Hepatocyte (in vitro differentiated cells): ENCODE results near the gene RPTOR. TPM values are rescaled to one million over a fixed set of nuclear protein-coding genes. Genes with fewer than 3 reads are reported as not detected.
"Not testable (repeated sequence)": the region's sequence is repeated elsewhere in the genome, so short reads cannot be mapped to it uniquely, and the experiment has no call there.

ENCODE experiments used
- DNase-seq: peaks from one replicate; pipeline ENCODE4 v3.0.0-alpha.2; 2016; ENCODE audit warnings: low spot score
- H2AFZ ChIP-seq: fragments of 200-600 bp; sonication (generic); 2 replicates; pipeline ENCODE4 v1.6.0; 2016; ENCODE audit warnings: antibody characterized with exemption, mild to moderate bottlenecking
- H3K27ac ChIP-seq: fragments of 200-600 bp; sonication (generic); 2 replicates; pipeline ENCODE4 v1.5.1; 2016; ENCODE audit warnings: mild to moderate bottlenecking
- H3K27me3 ChIP-seq: fragments of 200-600 bp; sonication (generic); 2 replicates; pipeline ENCODE4 v1.6.1; 2016
- H3K36me3 ChIP-seq: fragments of 200-600 bp; sonication (generic); replicated peaks from 2 replicates; pipeline ENCODE4 v1.5.1; 2016; ENCODE audit warnings: low read depth; ENCODE audit not compliant: insufficient read depth
- H3K4me1 ChIP-seq: fragments of 200-600 bp; sonication (generic); 2 replicates; pipeline ENCODE4 v1.5.1; 2016; ENCODE audit warnings: mild to moderate bottlenecking, moderate library complexity; ENCODE audit not compliant: insufficient read depth
- H3K4me2 ChIP-seq: fragments of 200-600 bp; sonication (generic); 2 replicates; pipeline ENCODE4 v1.6.0; 2016
- H3K4me3 ChIP-seq: fragments of 200-600 bp; sonication (generic); 2 replicates; pipeline ENCODE4 v1.5.1; 2016; ENCODE audit warnings: mild to moderate bottlenecking
- H3K79me2 ChIP-seq: fragments of 200-600 bp; sonication (generic); 2 replicates; pipeline ENCODE4 v1.6.0; 2017; ENCODE audit warnings: mild to moderate bottlenecking
- H3K9me2 ChIP-seq: fragments of 200-600 bp; sonication (generic); replicated peaks from 2 replicates; pipeline ENCODE4 v1.6.0; 2017; ENCODE audit warnings: mild to moderate bottlenecking; ENCODE audit not compliant: insufficient read depth
- H3K9me3 ChIP-seq: fragments of 200-600 bp; sonication (generic); 2 replicates; pipeline ENCODE4 v1.5.1; 2016; ENCODE audit warnings: low read depth, mild to moderate bottlenecking
- H4K20me1 ChIP-seq: fragments of 200-600 bp; sonication (generic); 2 replicates; pipeline ENCODE4 v1.6.0; 2016; ENCODE audit warnings: mild to moderate bottlenecking; ENCODE audit not compliant: insufficient read depth, poor library complexity, severe bottlenecking
- EZH2 ChIP-seq: fragments of 200-600 bp; sonication (generic); IDR thresholded peaks from 2 replicates; pipeline ENCODE4 v1.6.1; 2016; ENCODE audit warnings: antibody characterized with exemption, mild to moderate bottlenecking, borderline replicate concordance
- EZH2phosphoT487 ChIP-seq: fragments of 200-600 bp; sonication (generic); IDR thresholded peaks from one replicate; pipeline ENCODE4 v1.6.1; 2018; ENCODE audit warnings: antibody characterized with exemption, mild to moderate bottlenecking, low read depth, moderate library complexity; ENCODE audit not compliant: unreplicated experiment, severe bottlenecking
- WGBS: methylation state at CpG from one replicate; pipeline ENCODE4 v1.1.6; 2016; ENCODE audit warnings: low lambda C conversion rate; ENCODE audit errors: missing lambda C conversion rate; 5-methylcytosine and 5-hydroxymethylcytosine counted together
- polyA plus RNA-seq: library from polyadenylated mRNA; unstranded; fragments of >200 nt; fragmentation: Nextera tagmentation; extraction: Ambion mirVana; gene quantifications from 2 replicates; pipeline ENCODE4 v1.2.1, GENCODE V29; 2016
- total RNA-seq: library from RNA; depleted of rRNA; stranded (reverse); fragments of >200 nt; gene quantifications from 2 replicates; pipeline ENCODE4 v1.2.3, GENCODE V29; 2014
- TF ChIP-seq, protein P1 (sequence below): fragments of 200-600 bp; sonication (generic); IDR thresholded peaks from 2 replicates; pipeline ENCODE4 v1.5.1; 2016; ENCODE audit warnings: antibody characterized with exemption, mild to moderate bottlenecking; ENCODE audit not compliant: poor library complexity

Gene RPTOR
- total and polyA plus RNA-seq, 2 experiments from 2014 or later: 14.1 to 20.6 TPM

DNA sequence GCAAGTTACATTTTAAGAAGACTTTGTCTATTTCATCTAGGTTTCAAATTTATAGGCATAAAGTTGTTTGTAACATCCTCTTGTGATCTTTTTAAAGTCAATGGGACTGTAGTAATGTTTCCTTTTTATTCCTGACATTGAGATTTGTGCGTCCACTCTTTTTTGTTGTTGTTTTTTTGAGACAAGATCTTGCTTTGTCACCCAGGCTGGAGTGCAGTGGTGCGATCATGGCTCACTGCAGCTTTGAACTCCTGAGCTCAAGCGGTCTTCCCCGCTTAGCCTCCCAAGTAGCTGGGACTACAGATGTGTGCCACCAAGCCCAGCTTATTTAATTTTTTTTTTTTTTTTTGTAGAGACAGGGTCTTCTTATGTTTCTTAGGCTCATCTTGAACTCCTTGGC is 29.9 kb downstream of the RPTOR start:
- Histone ChIP-seq H3K36me3 (no peaks in the 10 kb centered on the region), H3K79me2 (peaks cover 75% of the 10 kb centered on the region), H3K27me3 (no peaks in the 10 kb centered on the region), H3K9me3 (no peaks in the 10 kb centered on the region), H3K4me1 (no peaks in the 10 kb centered on the region), H2AFZ (no peak overlapping the region), H3K27ac (no peak overlapping the region), H4K20me1 (peaks cover 20% of the 10 kb centered on the region), H3K9me2 (no peaks in the 10 kb centered on the region), H3K4me3 (no peak overlapping the region), H3K4me2 (no peak overlapping the region)
- WGBS: 74% methylated on average over 4 of the region's 4 CpGs
- DNase-seq: no peak
- TF ChIP-seq EZH2 (no peak), EZH2phosphoT487 (no peak)
- TF ChIP-seq, protein P1, sequence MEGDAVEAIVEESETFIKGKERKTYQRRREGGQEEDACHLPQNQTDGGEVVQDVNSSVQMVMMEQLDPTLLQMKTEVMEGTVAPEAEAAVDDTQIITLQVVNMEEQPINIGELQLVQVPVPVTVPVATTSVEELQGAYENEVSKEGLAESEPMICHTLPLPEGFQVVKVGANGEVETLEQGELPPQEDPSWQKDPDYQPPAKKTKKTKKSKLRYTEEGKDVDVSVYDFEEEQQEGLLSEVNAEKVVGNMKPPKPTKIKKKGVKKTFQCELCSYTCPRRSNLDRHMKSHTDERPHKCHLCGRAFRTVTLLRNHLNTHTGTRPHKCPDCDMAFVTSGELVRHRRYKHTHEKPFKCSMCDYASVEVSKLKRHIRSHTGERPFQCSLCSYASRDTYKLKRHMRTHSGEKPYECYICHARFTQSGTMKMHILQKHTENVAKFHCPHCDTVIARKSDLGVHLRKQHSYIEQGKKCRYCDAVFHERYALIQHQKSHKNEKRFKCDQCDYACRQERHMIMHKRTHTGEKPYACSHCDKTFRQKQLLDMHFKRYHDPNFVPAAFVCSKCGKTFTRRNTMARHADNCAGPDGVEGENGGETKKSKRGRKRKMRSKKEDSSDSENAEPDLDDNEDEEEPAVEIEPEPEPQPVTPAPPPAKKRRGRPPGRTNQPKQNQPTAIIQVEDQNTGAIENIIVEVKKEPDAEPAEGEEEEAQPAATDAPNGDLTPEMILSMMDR: no peak

DNA sequence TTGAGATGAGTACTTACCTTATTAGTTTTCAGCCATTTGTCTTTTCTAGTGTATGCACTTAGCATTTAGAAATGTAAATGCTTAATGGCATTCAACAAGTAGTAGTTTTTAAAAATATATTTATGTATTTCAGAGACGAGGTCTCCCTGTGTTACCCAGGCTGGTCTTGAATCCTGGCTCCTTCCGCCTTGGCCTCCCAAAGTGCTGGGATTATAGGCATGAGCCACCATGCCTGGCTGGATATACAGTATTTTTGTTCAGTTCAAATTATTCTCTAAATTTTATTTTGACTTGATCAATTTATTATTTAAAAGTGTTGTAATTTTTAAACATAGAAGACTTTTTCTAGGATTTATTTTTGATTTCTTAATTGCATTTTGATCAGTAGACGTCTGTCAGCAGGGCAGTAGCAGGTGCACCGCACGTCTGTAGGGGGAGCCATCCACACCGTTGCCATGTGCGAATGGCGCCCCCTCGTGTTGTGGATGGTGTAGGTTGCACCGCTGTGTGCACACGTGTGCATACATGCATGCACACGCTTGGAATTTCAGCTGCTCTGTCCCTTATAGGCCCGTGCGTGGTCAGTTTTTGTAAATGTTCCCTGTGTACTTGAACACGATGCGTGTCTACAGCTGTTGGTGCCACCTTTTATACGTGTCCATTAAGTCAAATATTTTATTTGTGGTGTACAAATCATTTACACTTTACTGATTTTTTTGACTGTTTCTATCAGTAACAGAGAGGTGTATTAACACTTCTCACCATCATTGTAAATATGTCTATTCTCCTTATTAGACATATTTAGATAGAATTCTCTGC is 30.6 kb downstream of the RPTOR start:
- DNase-seq: peak; percentile 94
- Histone ChIP-seq H3K27ac (no peak overlapping the region), H3K79me2 (peaks cover 75% of the 10 kb centered on the region), H3K4me3 (no peak overlapping the region), H3K9me3 (no peaks in the 10 kb centered on the region), H4K20me1 (peaks cover 20% of the 10 kb centered on the region), H3K9me2 (no peaks in the 10 kb centered on the region), H3K27me3 (no peaks in the 10 kb centered on the region), H3K4me2 (no peak overlapping the region), H3K36me3 (no peaks in the 10 kb centered on the region), H2AFZ (no peak overlapping the region), H3K4me1 (no peaks in the 10 kb centered on the region)
- TF ChIP-seq, protein P1: peak; percentile 97
- TF ChIP-seq EZH2phosphoT487 (no peak), EZH2 (no peak)
- 26% methylated on average over 17 of the region's 17 CpGs for WGBS

DNA sequence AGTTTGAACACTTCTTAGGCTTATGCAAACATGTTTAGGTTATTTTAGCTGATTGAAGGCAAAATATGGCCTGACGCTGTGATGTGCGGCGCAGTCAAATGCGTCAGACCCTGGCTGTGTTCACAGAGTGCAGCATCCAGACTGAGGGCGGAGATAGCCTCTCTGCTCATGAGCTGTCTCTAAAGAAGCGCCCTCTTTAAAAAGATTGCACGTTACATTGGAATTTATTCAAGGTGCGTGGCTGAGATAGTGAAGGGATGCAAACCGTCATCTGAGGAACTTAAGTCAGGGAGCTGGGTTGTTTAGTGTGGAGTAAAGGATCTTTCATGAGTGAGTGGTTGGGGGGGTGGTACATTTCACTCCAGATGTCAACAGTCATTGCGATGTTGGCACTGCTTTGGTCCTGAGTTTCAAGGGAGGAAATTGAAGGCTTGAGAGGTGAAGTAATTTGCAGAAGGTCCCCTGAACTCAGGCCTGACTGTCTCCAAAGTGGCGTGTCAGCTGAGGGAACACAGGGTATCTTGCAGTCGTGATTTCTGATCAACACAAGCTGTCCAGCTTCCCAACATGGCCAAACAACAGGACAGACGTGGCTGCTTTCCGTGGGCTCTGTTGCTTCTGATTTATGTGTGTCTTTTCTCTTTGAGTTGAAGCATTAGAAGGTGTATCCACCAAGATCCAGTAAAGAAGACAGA is 33.4 kb downstream of the RPTOR start:
- H3K9me3 ChIP-seq: no peaks in the 10 kb centered on the region
- H3K4me3 ChIP-seq: no peak overlapping the region
- no peaks in the 10 kb centered on the region for H3K36me3 ChIP-seq
- H4K20me1 ChIP-seq: peaks cover 17% of the 10 kb centered on the region
- H3K27me3 ChIP-seq: no peaks in the 10 kb centered on the region
- no peaks in the 10 kb centered on the region for H3K9me2 ChIP-seq
- no peak overlapping the region for H3K27ac ChIP-seq
- peaks cover 61% of the 10 kb centered on the region for H3K79me2 ChIP-seq
- no peak overlapping the region for H3K4me2 ChIP-seq
- no peaks in the 10 kb centered on the region for H3K4me1 ChIP-seq
- no peak overlapping the region for H2AFZ ChIP-seq
- WGBS: 85% methylated on average over 14 of the region's 14 CpGs
- TF ChIP-seq EZH2 (no peak), EZH2phosphoT487 (no peak)
- TF ChIP-seq, protein P1: no peak
- no peak for DNase-seq

DNA sequence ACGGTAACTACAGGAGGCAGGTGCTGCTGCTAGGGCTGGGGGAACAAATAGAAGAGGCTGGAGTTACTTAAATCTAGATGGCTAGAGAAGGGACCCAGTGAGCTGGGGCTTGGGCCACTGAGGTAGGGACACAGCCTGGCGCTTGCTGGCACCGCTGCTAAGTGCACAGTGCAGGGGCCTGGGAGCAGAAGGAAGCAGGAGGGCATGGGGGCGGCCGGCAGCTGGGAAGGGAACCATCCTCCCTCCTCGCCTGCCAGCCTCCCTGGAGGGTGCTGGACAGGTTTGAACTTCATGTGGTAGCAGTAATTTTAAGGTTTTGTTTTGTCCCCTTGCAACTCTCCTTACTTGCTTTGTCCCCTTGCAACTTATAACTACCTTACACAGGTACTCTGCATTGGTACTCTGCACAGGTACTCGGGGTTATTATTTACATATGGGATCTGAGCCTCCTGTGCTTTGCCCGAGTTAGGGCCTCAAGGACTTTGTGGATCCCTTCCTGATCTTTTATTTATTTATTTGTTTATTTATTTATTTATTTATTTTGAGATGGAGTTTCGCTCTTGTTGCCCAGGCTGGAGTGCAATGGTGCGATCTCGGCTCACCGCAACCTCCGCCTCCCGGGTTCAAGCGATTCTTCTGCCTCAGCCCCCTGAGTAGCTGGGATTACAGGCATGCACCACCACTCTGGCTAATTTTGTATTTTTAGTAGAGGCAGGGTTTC is 34.2 kb downstream of the RPTOR start:
- H3K9me2 ChIP-seq, H3K27ac ChIP-seq, H3K4me3 ChIP-seq, H2AFZ ChIP-seq, H3K4me1 ChIP-seq, H3K36me3 ChIP-seq, H3K27me3 ChIP-seq, H3K9me3 ChIP-seq, H3K4me2 ChIP-seq, DNase-seq: not testable (repeated sequence)
- Histone ChIP-seq H3K79me2 (peaks cover 62% of the 10 kb centered on the region), H4K20me1 (peaks cover 14% of the 10 kb centered on the region)
- 93% methylated on average over 15 of the region's 15 CpGs for WGBS
